GM23248 (cell line): ENCODE results near the gene DDA1.

Experiments
- EZH2 ChIP-seq: fragments of 200-600 bp; sonication (generic); IDR thresholded peaks from 2 replicates; pipeline ENCODE4 v1.6.1; 2018; ENCODE audit warnings: antibody characterized with exemption, mild to moderate bottlenecking; ENCODE audit not compliant: insufficient read depth, poor library complexity, severe bottlenecking
- EZH2phosphoT487 ChIP-seq: fragments of 200-600 bp; sonication (generic); IDR thresholded peaks from 2 replicates; pipeline ENCODE4 v1.6.1; 2018; ENCODE audit warnings: antibody characterized with exemption, moderate library complexity, mild to moderate bottlenecking, low read depth; ENCODE audit not compliant: insufficient read depth

GRCh38 chr19:17351815-17352435 lies 42.6 kb downstream of the DDA1 start:
- TF ChIP-seq EZH2 = no peak
- TF ChIP-seq EZH2phosphoT487 = no peak
